Activated CD4-positive, alpha-beta memory T cell treated with anti-CD3 and anti-CD28 coated beads for 36 hours (primary cell): ENCODE data around the gene RNF213. TPM values are rescaled to one million over a fixed set of nuclear protein-coding genes. Genes with fewer than 3 reads are reported as not detected.

Experiments used
- CTCF ChIA-PET: fragments of 350-600 bp; sonication (Branson Sonifier 250); formaldehyde crosslinking; loops from one replicate; lab custom pipeline; 2021; ENCODE audit warnings: antibody characterized with exemption, inconsistent platforms; lab: Charles Lee
- POLR2A ChIA-PET: fragments of 350-600 bp; sonication (Branson Sonifier 250); formaldehyde crosslinking; loops from one replicate; lab custom pipeline; 2021; ENCODE audit warnings: antibody characterized with exemption; lab: Charles Lee
- DNase-seq: peaks from one replicate; pipeline ENCODE4 v3.0.0-alpha.2; 2020
- H3K27ac Mint-ChIP-seq: one replicate; pipeline ENCODE4 v1.8.0; 2021; ENCODE audit warnings: mixed read lengths
- H3K27me3 Mint-ChIP-seq: one replicate; pipeline ENCODE4 v1.8.0; 2021; ENCODE audit warnings: mixed read lengths
- H3K36me3 Mint-ChIP-seq: one replicate; pipeline ENCODE4 v1.8.0; 2021; ENCODE audit warnings: mixed read lengths
- H3K4me1 Mint-ChIP-seq: one replicate; pipeline ENCODE4 v1.8.0; 2021; ENCODE audit warnings: low read depth, mixed read lengths
- H3K4me3 Mint-ChIP-seq: one replicate; pipeline ENCODE4 v1.8.0; 2021; ENCODE audit warnings: mild to moderate bottlenecking, mixed read lengths
- H3K9me3 Mint-ChIP-seq: one replicate; pipeline ENCODE4 v1.8.0; 2021; ENCODE audit warnings: mixed read lengths
- intact Hi-C: fragments of 100-400 bp; cut with micrococcal nuclease; formaldehyde crosslinking; loops from one replicate; pipeline ENCODE4 v1.15.1; 2023
- microRNA-seq: library from miRNA; unstranded; fragments of <30 nt; microRNA quantifications from one replicate; pipeline ENCODE4 v1.2.0, GENCODE V29; 2022; ENCODE audit warnings: borderline number of aligned reads, borderline microRNAs expressed, borderline replicate concordance
- total RNA-seq, 2 experiments: library from RNA; stranded (reverse); gene quantifications; one replicate each; pipeline ENCODE4 v1.2.3, GENCODE V29; 2021

Gene RNF213
- total RNA-seq, 2 experiments from 2014 or later, result 421 to 440 TPM

DNA sequence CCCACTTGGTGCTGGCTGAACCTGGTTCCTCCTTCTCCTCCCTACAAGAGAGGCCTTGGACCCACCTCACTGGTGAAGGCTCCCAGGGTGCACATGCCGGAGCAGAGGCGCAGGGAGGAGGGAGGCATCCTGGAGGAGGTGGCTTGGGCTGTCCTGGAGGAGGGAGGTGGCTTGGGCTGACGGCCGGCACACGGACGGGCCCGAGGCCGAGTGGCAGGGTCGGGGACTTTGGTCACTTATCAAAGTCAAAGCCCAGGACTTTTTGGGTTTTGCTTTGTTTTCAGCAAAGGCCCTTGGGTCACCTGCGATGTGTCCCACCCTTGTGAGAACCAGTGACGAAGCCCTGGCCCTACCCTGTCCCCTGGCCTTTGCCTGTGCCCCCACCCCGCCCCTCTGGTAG is 182.8 kb downstream of the RNF213 start:
- intact Hi-C loops, result no loop called here
- peaks cover 6% of the 10 kb centered on the region for H3K27me3 Mint-ChIP-seq
- H3K36me3 Mint-ChIP-seq, result no peaks in the 10 kb centered on the region
- no peaks in the 10 kb centered on the region for H3K4me1 Mint-ChIP-seq
- no peak for DNase-seq
- ChIA-PET CTCF (no interaction called here), POLR2A (no interaction called here)
- H3K4me3 Mint-ChIP-seq, result no peak overlapping the region
- H3K9me3 Mint-ChIP-seq, result no peaks in the 10 kb centered on the region
- H3K27ac Mint-ChIP-seq, result no peak overlapping the region

GRCh38 chr17:80443916-80444643 is 183.4 kb downstream of the RNF213 start:
- Mint-ChIP-seq H3K4me1 (no peaks in the 10 kb centered on the region), H3K4me3 (no peak overlapping the region), H3K27me3 (peaks cover 6% of the 10 kb centered on the region), H3K27ac (no peak overlapping the region), H3K36me3 (no peaks in the 10 kb centered on the region), H3K9me3 (no peaks in the 10 kb centered on the region)
- ChIA-PET POLR2A (no interaction called here), CTCF (no interaction called here)
- DNase-seq, result no peak
- intact Hi-C loops, result no loop called here

GRCh38 chr17:80444644-80444979 is 184.0 kb downstream of the RNF213 start:
- intact Hi-C loops, result no loop called here
- no peak for DNase-seq
- CTCF ChIA-PET, result no interaction called here
- no peaks in the 10 kb centered on the region for H3K36me3 Mint-ChIP-seq
- H3K4me3 Mint-ChIP-seq, result no peak overlapping the region
- H3K27me3 Mint-ChIP-seq, result peaks cover 6% of the 10 kb centered on the region
- no peaks in the 10 kb centered on the region for H3K4me1 Mint-ChIP-seq
- H3K27ac Mint-ChIP-seq, result no peak overlapping the region
- POLR2A ChIA-PET, result no interaction called here
- no peaks in the 10 kb centered on the region for H3K9me3 Mint-ChIP-seq

DNA sequence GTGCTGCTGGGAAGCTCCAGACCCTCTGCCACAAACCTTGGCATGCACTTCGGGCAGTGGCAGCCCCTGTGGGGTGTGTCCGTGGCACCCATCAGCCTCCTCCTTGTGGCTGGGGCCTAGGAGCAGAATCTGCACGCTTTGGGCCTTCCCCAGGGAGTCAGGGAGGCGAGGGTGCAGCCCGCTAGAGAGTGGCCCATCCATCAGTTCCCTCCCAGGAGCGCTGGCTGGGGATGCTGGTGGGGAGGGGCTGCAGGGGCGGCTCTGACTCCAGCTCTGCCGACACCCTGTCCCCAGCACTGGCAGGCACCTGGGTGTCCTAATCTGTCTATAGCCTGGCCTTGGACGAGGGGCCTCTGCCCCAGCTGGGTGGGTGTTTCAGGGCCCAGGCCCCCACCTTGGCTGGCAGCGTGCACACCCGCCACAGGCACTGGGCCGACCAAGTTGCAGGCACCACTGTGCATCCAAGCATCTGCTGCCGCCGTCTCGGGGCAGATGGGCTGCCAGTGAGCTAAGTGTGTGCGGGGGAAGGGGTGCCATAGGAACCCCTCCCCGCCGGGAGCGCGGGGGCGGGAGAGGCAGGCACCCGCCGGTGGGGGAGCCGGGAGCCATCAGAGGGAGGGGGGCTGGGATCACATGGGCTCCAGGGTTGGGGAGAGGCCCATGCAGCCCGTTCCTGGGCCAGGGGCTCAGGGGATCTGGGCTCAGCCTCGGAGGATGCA is 184.5 kb downstream of the RNF213 start:
- Mint-ChIP-seq H3K27ac (no peak overlapping the region), H3K36me3 (no peaks in the 10 kb centered on the region), H3K4me3 (no peak overlapping the region), H3K4me1 (no peaks in the 10 kb centered on the region), H3K27me3 (peaks cover 6% of the 10 kb centered on the region), H3K9me3 (no peaks in the 10 kb centered on the region)
- ChIA-PET POLR2A (interaction anchor here (1.6 kb wide), 1 partner anchor 9 kb away, joined by 4 read pairs; no protein-coding TSS in a partner anchor), CTCF (no interaction called here)
- DNase-seq, result no peak
- intact Hi-C loops, result no loop called here

- H3K4me1 Mint-ChIP-seq, result no peaks in the 10 kb centered on the region
- DNase-seq, result no peak
- CTCF ChIA-PET, result no interaction called here
- H3K9me3 Mint-ChIP-seq, result no peaks in the 10 kb centered on the region
- no peaks in the 10 kb centered on the region for H3K36me3 Mint-ChIP-seq
- H3K27ac Mint-ChIP-seq, result no peak overlapping the region
- peaks cover 6% of the 10 kb centered on the region for H3K27me3 Mint-ChIP-seq
- POLR2A ChIA-PET, result interaction anchor here (1.6 kb wide), 1 partner anchor 9 kb away, joined by 4 read pairs; no protein-coding TSS in a partner anchor
- intact Hi-C loops, result no loop called here
- H3K4me3 Mint-ChIP-seq, result no peak overlapping the region
Observed at GRCh38 chr17:80445726-80446110, 185.1 kb downstream of the RNF213 start.

DNA sequence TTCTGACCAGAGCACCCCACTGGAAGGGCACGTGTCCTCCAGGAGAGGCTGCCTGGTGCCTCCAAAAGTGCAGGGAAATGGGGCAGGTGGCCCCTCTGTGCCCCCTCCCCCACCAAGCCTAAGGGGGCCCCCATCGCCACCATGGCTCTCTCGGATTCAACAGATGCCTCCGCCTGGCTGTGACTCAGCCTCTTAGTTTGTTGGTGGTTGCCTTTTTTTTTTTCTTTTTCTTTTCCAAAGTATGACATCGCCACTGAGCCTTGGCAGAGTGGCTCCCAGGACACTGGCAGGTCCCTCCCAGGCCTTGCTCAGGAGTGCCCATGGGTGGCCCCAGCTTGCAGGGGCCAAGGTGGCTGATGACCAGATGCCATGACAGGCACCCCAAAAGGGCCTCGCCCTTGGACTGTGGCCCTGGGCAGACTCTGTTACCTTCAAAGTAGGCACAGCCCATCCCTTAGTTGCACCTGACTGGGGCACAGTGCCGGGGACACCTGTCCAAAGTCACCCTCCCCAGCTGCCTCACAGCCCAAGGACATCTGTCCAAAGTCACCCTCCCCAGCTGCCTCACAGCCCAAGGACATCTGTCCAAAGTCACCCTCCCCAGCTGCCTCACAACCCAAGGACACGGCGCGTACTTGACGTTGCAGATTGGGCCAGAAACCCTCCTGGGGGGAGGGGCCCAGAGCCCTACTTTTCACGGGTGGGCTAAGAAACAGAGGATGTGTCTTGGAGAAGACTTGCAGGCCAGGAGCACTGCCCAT is 186.2 kb downstream of the RNF213 start:
- Mint-ChIP-seq H3K4me1 (no peaks in the 10 kb centered on the region), H3K4me3 (no peak overlapping the region), H3K36me3 (no peaks in the 10 kb centered on the region), H3K27ac (no peak overlapping the region), H3K27me3 (peaks cover 3% of the 10 kb centered on the region), H3K9me3 (no peaks in the 10 kb centered on the region)
- intact Hi-C loops, result no loop called here
- DNase-seq, result no peak
- ChIA-PET CTCF (no interaction called here), POLR2A (interaction anchor here (1.6 kb wide), 1 partner anchor 8 kb away, joined by 4 read pairs; no protein-coding TSS in a partner anchor)

DNA sequence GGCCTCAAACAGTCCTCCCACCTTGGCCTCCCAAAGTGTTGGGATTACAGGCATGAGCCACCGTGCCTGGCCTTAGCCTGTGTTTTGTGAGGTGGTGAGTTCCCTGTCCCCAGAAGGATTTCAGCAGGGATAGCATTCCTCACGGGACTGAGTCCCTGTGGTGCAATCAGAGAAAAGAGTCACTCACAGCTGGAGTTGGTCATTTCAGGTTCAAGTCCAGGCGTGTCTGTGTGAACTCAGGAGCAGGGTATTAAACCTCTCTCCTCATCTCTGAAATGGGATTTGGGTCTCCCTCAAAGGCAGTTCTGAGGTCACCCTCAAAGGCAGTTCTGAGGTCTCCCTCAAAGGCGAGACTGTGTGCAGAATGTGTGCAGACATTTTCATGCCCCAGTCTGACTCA is 187.1 kb downstream of the RNF213 start:
- no peak overlapping the region for H3K27ac Mint-ChIP-seq
- H3K9me3 Mint-ChIP-seq, result no peaks in the 10 kb centered on the region
- ChIA-PET CTCF (no interaction called here), POLR2A (no interaction called here)
- no peaks in the 10 kb centered on the region for H3K4me1 Mint-ChIP-seq
- no peak for DNase-seq
- intact Hi-C loops, result no loop called here
- H3K27me3 Mint-ChIP-seq, result peaks cover 3% of the 10 kb centered on the region
- no peak overlapping the region for H3K4me3 Mint-ChIP-seq
- no peaks in the 10 kb centered on the region for H3K36me3 Mint-ChIP-seq

Small RNAs within 50 kb of the gene (microRNA-seq; reads per million reads assigned to microRNA genes)
- not detected for gene MIR4730

Other genes starting within 250 kb of the RNF213 start
- 1 to 10 TPM; 5.4 TPM for gene TBC1D16, start 225.0 kb upstream of the RNF213 start, total RNA-seq
- gene CCDC40, start 224.2 kb upstream of the RNF213 start, total RNA-seq, result under 1 TPM; 0.82 to 1.00 TPM
- 10 to 100 TPM; 28.0 to 29.6 TPM for gene GAA, start 159.3 kb upstream of the RNF213 start, total RNA-seq
- gene EIF4A3, start 113.7 kb upstream of the RNF213 start, total RNA-seq, result 100 to 1,000 TPM; 111 to 115 TPM
- not detected for gene CARD14, start 90.8 kb upstream of the RNF213 start, total RNA-seq
- 10 to 100 TPM; 37.4 to 44.7 TPM for gene SGSH, start 40.5 kb upstream of the RNF213 start, total RNA-seq
- 10 to 100 TPM; 10.1 to 10.6 TPM for gene SLC26A11, start 40.4 kb upstream of the RNF213 start, total RNA-seq
- gene ENDOV, start 154.3 kb downstream of the RNF213 start, total RNA-seq, result 10 to 100 TPM; 16.1 to 16.3 TPM
- gene NPTX1, start 215.8 kb downstream of the RNF213 start, total RNA-seq, result 1 to 10 TPM; 1.2 to 1.4 TPM